Erythroblast (primary cell): Measurements from ENCODE around the gene CD2BP2.

Source experiments
- GATA1 ChIP-seq: IDR thresholded peaks from 2 replicates; pipeline ENCODE4 v1.6.1; 2011; ENCODE audit warnings: low read depth, mild to moderate bottlenecking, control low read depth, low read length, moderate library complexity
- POLR2A ChIP-seq: IDR thresholded peaks from 2 replicates; pipeline ENCODE4 v1.6.1; 2011; ENCODE audit warnings: mild to moderate bottlenecking, low read length

DNA sequence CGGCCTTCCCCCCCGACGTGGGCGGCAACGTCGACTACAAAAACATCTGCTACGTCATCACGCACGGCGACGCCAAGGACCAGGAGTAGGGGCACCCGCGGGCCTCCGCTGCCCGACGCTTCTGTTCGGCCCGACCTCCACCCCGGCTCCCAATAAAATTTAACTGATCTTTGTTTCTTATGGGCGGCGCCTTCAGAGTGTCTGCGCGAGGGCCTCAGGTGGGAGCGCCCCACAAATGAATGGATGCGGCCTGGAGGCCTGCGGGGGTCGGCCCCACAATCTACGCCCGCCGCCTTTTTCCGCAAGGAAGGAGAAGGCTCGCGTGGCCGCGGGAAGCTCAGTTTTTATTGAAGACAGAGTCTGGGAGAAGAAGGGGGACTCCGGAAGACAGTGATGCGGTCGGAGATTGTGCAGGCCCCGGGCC, 22.7 kb upstream of the CD2BP2 start:
- TF ChIP-seq POLR2A, result peak; percentile 65
- no peak for TF ChIP-seq GATA1
